Mammary epithelial cell (primary cell): ENCODE data around the gene CRNN.

Experiments used
- CTCF ChIP-seq, 2 donors: IDR thresholded peaks in 1 of 2; conservative IDR thresholded peaks in 1 of 2; 2 replicates each; pipeline ENCODE4 v1.5.1; 2011 to 2012; ENCODE audit warnings: inconsistent platforms in 2 of 2, low read length in 2 of 2, mild to moderate bottlenecking in 2 of 2, control low read depth in 1 of 2, low read depth in 1 of 2; ENCODE audit not compliant: insufficient read depth in 1 of 2; ENCODE audit errors: extremely low read depth in 1 of 2
- EZH2 ChIP-seq: IDR thresholded peaks from 2 replicates; pipeline ENCODE4 v1.6.1; 2012; ENCODE audit warnings: low read length, inconsistent platforms, borderline replicate concordance

- TF ChIP-seq CTCF (conservative IDR thresholded peaks at IDR 0.05 in 1 of 2, IDR thresholded peaks at IDR 0.05 in 1 of 2; ENCODE audit: extremely low read depth in 1 of 2, insufficient read depth in 1 of 2, low read depth in 1 of 2, low read length in 2 of 2) (no peak), EZH2 (no peak)
These were observed 34.4 kb upstream of the CRNN start for GRCh38 chr1:152448496-152448895.
